ENCODE data around the gene GSTM4. TPM values are rescaled to one million over a fixed set of nuclear protein-coding genes. Genes with fewer than 3 reads are reported as not detected.

The GSTM4 gene
- total and polyA plus RNA-seq, 7 donors: 31.4 to 73.1 (median 48.6) TPM

DNA sequence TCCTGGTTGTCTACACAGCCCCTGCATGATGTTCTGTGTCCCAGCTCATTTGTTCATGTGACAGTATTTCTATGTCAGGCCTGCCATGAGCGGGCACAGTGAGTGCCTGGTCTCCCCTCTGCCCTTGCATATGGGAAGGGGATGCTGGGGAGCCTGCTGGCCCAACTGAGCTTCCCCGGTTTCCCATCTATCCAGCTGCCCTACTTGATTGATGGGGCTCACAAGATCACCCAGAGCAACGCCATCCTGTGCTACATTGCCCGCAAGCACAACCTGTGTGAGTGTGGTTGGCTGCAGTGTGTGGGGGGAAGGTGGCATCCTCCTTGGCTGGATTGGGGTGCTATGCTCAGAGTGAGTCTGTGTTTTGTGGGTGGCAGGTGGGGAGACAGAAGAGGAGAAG is 1.5 kb downstream of the GSTM4 start:
- Histone ChIP-seq H3K27me3 (no peaks in the 10 kb centered on the region), H3K27ac (peak overlapping the region; percentile 86 to 90 (median 88)), H3K4me1 (peaks cover 0 to 25% (median 19%) of the 10 kb centered on the region in 4 donors), H3K36me3 (peaks cover 0 to 44% (median 6%) of the 10 kb centered on the region in 4 donors), H3K4me3 (no peak overlapping the region), H3K9me3 (no peaks in the 10 kb centered on the region)
- DNase-seq: no peak
- intact Hi-C loops (cut with DNase I): no loop called here
- TF ChIP-seq POLR2AphosphoS5 (IDR thresholded peaks at IDR 0.05) (no peak), EP300 (IDR thresholded peaks at IDR 0.05) (no peak), POLR2A (IDR thresholded peaks at IDR 0.05) (no peak)
- TF ChIP-seq, protein P1, sequence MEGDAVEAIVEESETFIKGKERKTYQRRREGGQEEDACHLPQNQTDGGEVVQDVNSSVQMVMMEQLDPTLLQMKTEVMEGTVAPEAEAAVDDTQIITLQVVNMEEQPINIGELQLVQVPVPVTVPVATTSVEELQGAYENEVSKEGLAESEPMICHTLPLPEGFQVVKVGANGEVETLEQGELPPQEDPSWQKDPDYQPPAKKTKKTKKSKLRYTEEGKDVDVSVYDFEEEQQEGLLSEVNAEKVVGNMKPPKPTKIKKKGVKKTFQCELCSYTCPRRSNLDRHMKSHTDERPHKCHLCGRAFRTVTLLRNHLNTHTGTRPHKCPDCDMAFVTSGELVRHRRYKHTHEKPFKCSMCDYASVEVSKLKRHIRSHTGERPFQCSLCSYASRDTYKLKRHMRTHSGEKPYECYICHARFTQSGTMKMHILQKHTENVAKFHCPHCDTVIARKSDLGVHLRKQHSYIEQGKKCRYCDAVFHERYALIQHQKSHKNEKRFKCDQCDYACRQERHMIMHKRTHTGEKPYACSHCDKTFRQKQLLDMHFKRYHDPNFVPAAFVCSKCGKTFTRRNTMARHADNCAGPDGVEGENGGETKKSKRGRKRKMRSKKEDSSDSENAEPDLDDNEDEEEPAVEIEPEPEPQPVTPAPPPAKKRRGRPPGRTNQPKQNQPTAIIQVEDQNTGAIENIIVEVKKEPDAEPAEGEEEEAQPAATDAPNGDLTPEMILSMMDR (IDR thresholded peaks at IDR 0.05): no peak
- 94 to 95% methylated on average over 4 of the region's 4 CpGs for WGBS, 2 donors

DNA sequence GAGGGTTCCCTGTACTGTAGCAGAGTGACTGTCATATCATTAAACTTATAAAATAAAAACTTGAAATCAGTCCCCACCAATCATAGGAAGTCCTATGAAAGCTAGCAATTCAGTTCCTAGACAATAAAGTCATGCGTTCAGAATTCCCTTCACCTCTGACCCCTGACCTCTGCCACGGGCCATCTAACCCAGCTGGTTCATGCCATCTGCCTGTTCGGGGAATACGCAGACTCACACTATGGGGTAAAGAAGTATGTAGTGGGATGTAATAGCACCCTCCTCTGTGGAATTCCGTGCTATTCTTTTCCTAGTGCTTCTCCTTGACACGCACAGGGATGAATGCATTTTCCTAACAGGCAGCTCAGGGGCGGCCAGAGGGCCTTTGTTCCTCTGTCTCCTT is 2.1 kb downstream of the GSTM4 start:
- Histone ChIP-seq H3K4me3 (no peak overlapping the region), H3K27ac (no peak overlapping the region), H3K4me1 (peaks cover 0 to 25% (median 19%) of the 10 kb centered on the region in 4 donors), H3K27me3 (no peaks in the 10 kb centered on the region), H3K36me3 (peaks cover 0 to 44% (median 6%) of the 10 kb centered on the region in 4 donors), H3K9me3 (no peaks in the 10 kb centered on the region)
- no peak for DNase-seq
- intact Hi-C loops (cut with DNase I): no loop called here
- WGBS, 2 donors: 74 to 83% methylated on average over 7 of the region's 7 CpGs
- TF ChIP-seq POLR2A (IDR thresholded peaks at IDR 0.05): no peak
- TF ChIP-seq, protein P1 (IDR thresholded peaks at IDR 0.05): no peak
- TF ChIP-seq EP300 (IDR thresholded peaks at IDR 0.05): no peak
- TF ChIP-seq POLR2AphosphoS5 (IDR thresholded peaks at IDR 0.05): no peak

DNA sequence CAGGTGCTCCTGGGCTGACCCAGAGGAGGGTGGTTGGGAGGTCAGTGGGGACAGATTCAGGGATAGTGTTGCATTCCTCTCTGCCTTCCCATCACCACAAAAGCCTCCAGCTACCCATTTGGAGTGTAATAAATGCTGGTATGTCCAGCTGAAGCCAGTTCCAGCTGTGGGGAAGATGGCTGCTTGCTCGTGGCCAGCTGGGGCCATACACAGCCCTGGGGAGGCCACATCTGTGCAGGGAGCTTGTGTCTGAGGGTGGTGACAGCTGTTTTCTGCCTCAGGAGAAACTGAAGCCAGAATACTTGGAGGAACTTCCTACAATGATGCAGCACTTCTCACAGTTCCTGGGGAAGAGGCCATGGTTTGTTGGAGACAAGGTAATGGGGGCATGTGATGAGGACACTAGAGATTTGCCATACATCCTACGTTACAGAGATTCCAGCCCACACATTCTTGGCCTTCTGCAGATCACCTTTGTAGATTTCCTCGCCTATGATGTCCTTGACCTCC is 2.7 kb downstream of the GSTM4 start:
- DNase-seq: no peak
- intact Hi-C loops (cut with DNase I): no loop called here
- Histone ChIP-seq H3K4me3 (no peak overlapping the region), H3K27ac (no peak overlapping the region), H3K4me1 (peaks cover 0 to 27% (median 19%) of the 10 kb centered on the region in 4 donors), H3K9me3 (no peaks in the 10 kb centered on the region), H3K27me3 (no peaks in the 10 kb centered on the region), H3K36me3 (peaks cover 0 to 44% (median 6%) of the 10 kb centered on the region in 4 donors)
- TF ChIP-seq POLR2A (IDR thresholded peaks at IDR 0.05) (no peak), EP300 (IDR thresholded peaks at IDR 0.05) (no peak), POLR2AphosphoS5 (IDR thresholded peaks at IDR 0.05) (no peak)
- TF ChIP-seq, protein P1 (IDR thresholded peaks at IDR 0.05): no peak
- 47 to 53% methylated on average over 3 of the region's 3 CpGs for WGBS, 2 donors

DNA sequence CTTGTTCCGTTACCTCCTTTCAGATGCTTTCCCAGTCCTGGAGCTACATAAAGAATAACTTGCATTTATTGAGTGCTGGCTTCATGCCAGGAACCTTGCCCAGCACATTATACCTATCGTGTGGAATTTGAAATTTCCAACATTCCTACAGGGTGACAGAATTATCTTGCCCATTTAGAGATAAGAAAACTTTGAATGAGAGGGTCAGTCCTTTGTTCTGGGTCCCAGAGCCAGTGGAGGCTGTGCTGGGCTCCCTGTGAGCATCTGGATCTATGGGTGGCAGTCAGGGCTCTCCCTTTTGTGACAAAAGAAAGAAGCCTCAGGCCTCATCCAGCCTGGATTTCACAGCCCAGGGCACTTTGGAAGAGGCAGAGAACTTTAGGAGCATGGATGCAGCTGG is 3.2 kb downstream of the GSTM4 start:
- H3K4me3 ChIP-seq: no peak overlapping the region
- peaks cover 0 to 44% (median 6%) of the 10 kb centered on the region in 4 donors for H3K36me3 ChIP-seq
- TF ChIP-seq POLR2AphosphoS5 (IDR thresholded peaks at IDR 0.05) (no peak), EP300 (IDR thresholded peaks at IDR 0.05) (no peak), POLR2A (IDR thresholded peaks at IDR 0.05) (no peak)
- TF ChIP-seq, protein P1 (IDR thresholded peaks at IDR 0.05): no peak
- no peaks in the 10 kb centered on the region for H3K27me3 ChIP-seq
- DNase-seq: no peak
- intact Hi-C loops (cut with DNase I): no loop called here
- no peaks in the 10 kb centered on the region for H3K9me3 ChIP-seq
- H3K4me1 ChIP-seq: peaks cover 0 to 32% (median 19%) of the 10 kb centered on the region in 4 donors
- H3K27ac ChIP-seq: no peak overlapping the region
- whole genome bisulfite sequencing, 2 donors: 36 to 64% methylated on average over 2 of the region's 2 CpGs
